Measurements from ENCODE around the gene PERM1. TPM values are rescaled to one million over a fixed set of nuclear protein-coding genes. Genes with fewer than 3 reads are reported as not detected.
"Not testable (repeated sequence)": the region's sequence is repeated elsewhere in the genome, so short reads cannot be mapped to it uniquely, and the experiment has no call there.

The PERM1 gene
- total RNA-seq, 1 experiment from 2014 or later: 0.19 TPM

GRCh38 chr1:1014799-1015681 lies 33.1 kb upstream of the PERM1 start:
- no peak for DNase-seq (ENCODE audit: low spot score)

GRCh38 chr1:1013922-1014648 lies 32.2 kb upstream of the PERM1 start:
- no peak for DNase-seq (ENCODE audit: low spot score)

- peak; percentile 95 for DNase-seq (ENCODE audit: low spot score)
These were observed 31.4 kb upstream of the PERM1 start, which contains the start of gene ISG15 for GRCh38 chr1:1013105-1013921. Gene ISG15, plus strand, starts transcription at chr1:1013497. Its CDS starts 77 bp downstream, at chr1:1013574.

- DNase-seq (ENCODE audit: low spot score): not testable (repeated sequence)
These were observed 30.8 kb upstream of the PERM1 start for GRCh38 chr1:1012736-1013104.

GRCh38 chr1:1011396-1011949 lies 29.6 kb upstream of the PERM1 start:
- no peak for DNase-seq (ENCODE audit: low spot score)

GRCh38 chr1:1010131-1010530 lies 28.2 kb upstream of the PERM1 start:
- DNase-seq (ENCODE audit: low spot score): not testable (repeated sequence)

GRCh38 chr1:1006305-1007159 lies 24.6 kb upstream of the PERM1 start:
- peak; percentile 6 for DNase-seq (ENCODE audit: low spot score)

GRCh38 chr1:1005774-1006304 lies 23.9 kb upstream of the PERM1 start:
- DNase-seq (ENCODE audit: low spot score): no peak

GRCh38 chr1:1004780-1005697 lies 23.1 kb upstream of the PERM1 start:
- DNase-seq (ENCODE audit: low spot score): peak; percentile 47

GRCh38 chr1:1004420-1004779 lies 22.5 kb upstream of the PERM1 start:
- DNase-seq (ENCODE audit: low spot score): peak; percentile 7

- peak; percentile 3 for DNase-seq (ENCODE audit: low spot score)
These were observed 21.9 kb upstream of the PERM1 start for GRCh38 chr1:1003618-1004419.

GRCh38 chr1:1001057-1001783 lies 19.3 kb upstream of the PERM1 start:
- DNase-seq (ENCODE audit: low spot score): no peak

GRCh38 chr1:1000357-1001056 lies 18.6 kb upstream of the PERM1 start:
- peak; percentile 93 for DNase-seq (ENCODE audit: low spot score)

- DNase-seq (ENCODE audit: low spot score): peak; percentile 87
These were observed 17.9 kb upstream of the PERM1 start, which contains the start of gene HES4 for GRCh38 chr1:999725-1000356. Gene HES4, minus strand, starts transcription at chr1:1000097. Its CDS starts 124 bp downstream, at chr1:999973.

GRCh38 chr1:998995-999724 lies 17.3 kb upstream of the PERM1 start:
- peak; percentile 11 for DNase-seq (ENCODE audit: low spot score)

- DNase-seq (ENCODE audit: low spot score): no peak
These were observed 16.8 kb upstream of the PERM1 start for GRCh38 chr1:998745-998994.

Data from H4 (cell line).